ENCODE measurements around the gene COL23A1. TPM values are rescaled to one million over a fixed set of nuclear protein-coding genes. Genes with fewer than 3 reads are reported as not detected.
"Not testable (repeated sequence)": the region's sequence is repeated elsewhere in the genome, so short reads cannot be mapped to it uniquely, and the experiment has no call there.

The COL23A1 gene
- total RNA-seq, 1 experiment from 2014 or later, result 0.08 TPM

DNA sequence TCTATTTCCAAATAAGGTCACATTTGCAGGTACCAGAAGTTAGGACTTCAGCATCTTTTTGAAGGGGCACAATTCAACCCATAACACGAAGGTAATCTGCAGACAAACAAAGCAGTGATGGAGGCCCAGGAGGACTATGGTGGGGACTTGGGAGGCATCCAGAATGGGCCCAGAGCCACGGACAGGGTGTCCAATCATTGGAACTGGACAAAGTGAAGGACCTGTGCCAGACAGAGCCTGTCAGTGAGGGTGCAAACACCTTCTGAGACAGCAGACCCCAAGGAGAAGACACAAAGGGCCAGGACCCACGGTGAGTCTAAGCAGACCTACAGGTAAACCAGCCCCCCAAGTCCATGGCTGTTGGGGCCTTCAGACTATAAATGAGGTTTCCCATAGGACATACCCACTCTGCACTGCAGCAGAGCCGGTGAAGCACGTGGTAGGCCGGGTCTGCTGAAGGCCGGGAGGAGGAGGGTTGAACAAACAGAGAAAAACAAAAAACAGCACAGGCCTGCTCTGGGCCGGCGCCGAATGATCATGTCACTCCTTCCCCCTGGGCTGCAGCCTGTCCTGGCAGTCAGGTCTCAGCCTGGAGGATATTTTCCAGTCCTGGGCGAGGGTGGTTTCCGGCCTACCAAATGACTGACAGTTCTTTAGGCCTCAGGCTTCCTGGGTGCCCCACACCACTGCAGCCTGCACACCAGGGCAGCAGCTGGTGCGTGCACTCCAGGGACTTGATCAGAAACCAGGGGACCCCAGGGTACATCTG is 84.4 kb downstream of the COL23A1 start:
- DNase-seq (ENCODE audit: low spot score), result no peak

DNA sequence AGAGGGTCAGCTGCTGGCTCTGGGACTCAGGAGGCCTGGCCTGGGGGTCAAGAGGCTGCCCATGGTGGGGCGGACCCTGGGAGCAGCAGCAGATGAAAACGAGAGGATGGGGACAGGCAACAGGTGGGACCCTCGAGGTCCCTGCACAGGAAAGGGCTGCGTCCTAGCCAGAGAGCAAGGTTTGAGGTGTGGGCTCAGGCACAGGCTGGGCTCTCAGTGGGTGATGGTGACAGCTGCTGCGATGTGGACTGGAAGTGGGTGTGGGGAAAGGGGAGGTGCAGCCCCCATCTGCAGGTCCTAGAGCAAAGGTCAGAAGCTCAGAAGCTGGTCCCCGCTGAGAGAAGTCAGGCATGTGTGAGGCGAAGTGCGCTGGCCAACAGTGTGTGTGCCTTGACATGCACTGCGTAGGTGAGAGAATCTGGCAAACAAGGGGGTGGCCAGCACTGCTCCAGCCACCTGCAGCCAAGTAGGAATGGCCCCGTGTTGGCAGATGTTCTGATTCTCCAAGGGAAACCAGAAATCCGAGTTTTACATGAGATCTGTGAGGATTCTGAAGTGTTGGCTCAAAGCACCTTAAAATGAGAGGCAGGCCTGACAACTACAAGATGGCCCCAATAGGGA is 85.7 kb downstream of the COL23A1 start:
- no peak for DNase-seq (ENCODE audit: low spot score)

DNA sequence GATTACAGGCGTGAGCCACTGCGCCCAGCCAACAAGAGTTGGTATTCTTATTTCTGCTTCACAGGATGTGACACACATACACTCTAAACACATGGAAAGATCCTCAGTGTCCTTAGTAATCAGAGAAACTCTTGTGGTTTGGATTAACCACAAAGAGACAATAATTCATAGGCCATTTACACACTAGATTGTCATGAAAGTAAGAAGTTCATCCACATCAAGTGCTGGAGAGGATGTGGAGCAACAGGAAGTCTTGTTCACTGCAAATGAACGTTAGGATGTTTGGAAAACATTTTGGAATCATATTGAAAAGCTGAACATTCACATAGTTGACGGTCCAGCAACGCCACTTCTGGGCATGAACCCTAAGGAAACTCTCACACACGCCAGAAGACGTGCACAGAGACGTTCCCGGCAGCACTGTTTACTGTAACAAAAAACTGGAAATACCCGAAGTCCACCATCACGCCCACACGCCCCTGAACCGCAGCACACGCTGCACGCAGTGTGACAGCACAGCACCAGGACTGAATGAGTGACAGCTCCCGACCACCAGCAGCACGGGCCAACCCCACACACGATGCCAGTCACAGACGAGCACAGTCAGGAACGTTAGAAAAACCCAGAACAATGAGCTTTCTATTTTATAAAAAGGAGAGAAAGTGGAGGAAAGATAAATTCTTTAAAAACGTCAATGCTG is 87.6 kb downstream of the COL23A1 start:
- DNase-seq (ENCODE audit: low spot score), result peak; percentile 81

DNA sequence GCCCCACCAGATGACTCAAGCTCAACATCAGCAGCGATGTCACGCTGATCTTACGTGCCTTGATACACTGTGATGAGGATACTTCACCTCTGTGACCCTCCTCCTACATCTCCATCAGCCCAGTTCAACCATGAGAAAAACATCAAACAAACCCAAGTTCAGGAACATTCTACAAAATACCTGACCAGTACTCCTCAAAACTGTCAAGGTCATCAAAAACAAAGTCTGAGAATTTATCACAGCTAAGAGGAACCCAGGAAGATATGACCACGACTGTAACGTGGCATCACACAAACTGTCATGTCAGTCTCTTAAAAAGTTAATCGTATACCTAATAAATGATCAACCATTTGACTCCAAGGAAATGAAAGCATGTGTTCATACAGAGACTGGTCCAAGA is 90.8 kb downstream of the COL23A1 start:
- no peak for DNase-seq (ENCODE audit: low spot score)

DNA sequence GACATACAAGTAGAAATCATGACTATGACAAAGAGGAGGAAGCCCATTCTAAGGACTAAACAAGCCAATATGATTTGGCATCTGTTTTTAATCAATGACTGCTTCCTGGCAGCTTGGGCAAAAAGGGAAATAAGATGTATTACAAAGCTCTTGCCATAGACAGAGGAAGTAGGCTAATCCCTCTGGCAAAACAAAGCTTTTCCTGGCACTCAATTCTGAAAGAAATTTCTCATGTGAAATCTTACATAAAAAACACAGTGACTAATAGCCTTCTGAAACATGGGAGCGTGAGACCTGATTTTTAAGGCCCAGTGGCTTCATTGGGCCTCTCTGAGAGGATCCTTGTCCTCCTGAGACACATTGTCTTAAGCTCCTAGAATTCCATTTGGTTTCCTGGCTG is 93.6 kb downstream of the COL23A1 start:
- no peak for DNase-seq (ENCODE audit: low spot score)

DNA sequence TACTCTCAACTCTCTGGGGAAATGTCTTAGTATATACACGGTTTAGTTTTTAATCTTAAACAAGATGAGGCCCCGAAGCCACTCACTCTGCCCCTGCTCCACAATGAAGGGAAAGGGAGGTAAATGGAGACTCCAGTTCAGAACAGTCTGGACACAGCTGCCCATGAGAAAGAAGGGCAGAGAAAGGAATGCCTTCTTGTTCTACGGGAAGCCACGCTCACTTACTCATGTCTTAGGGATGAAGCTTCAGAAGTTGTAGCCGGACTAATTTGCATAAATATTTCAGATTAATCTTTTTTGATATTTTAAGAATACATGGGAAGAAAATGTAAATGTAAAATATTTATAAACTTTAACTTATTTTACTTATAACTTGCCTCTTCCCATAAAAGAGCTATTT is 94.0 kb downstream of the COL23A1 start:
- DNase-seq (ENCODE audit: low spot score), result no peak

DNA sequence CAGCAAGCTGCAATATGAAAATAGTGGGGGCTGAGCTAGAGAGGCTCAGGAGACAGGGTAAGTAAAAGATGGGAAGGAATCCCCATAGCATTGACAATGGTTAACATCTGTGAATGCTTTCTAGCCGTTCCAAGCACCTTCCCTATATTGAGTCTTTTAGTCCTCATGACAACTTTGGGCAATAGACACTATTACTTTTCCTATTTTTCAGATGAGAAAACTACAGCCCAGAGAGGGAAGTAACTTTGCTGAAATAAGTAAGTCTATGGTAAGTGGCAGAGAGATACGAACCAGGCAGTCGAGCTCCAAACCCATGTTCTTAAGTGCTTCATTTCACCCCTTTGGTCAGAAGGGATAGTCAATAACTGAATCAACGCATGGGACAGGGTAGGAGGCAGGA is 94.5 kb downstream of the COL23A1 start:
- DNase-seq (ENCODE audit: low spot score), result no peak

DNA sequence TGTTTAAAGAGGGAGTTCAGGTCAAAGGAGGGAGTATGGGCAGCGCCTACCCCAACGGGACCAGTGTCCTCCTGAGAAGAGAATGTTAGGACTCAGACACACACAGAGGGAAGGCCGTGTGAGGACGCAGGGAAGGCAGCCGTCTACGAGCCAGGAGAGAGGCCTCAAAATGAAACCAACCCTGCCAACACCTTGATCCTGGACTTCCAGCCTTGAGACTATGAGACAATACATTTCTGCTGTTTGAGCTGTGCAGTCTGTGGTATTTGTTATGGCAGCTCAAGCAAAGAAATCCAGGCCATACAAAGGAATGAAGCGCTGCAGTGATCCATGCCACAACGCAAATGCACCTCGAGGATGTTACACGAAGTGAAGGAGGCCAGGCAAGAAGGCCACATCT is 97.9 kb downstream of the COL23A1 start:
- no peak for DNase-seq (ENCODE audit: low spot score)

DNA sequence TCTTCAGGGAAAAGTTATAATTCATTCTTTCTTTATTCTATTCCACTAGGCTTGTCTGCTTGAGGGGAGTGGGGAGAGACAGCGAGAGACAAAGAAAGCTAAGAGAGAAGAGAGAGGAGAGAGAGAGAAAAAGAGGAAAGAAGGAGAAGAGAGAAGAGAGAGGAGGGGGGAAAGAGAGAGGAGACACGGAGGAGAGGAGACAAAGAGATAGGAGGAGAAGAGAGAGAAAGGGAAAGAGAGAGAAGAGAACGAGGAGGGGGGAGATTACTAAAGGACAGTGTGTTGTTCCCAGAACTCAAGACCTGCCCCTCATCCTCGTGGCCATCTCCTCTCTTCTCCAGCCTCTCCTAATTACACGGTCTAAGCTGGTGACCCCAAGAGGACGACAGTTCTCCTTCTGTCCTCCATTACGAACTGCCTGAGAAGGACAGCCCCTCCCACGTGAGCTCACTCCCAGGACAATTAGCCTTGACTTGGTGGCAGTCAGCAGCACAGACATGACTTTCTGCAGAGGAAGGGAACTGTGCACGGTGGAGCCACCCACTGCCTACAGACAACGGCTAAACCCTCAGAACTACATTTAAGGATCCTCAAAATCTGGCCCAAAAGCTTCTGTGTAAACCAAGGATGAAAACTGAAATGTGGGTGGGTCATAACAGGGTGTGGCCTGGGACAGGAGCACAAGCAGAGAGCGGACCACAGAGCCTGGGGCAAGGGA is 99.1 kb downstream of the COL23A1 start:
- DNase-seq (ENCODE audit: low spot score), result no peak

DNA sequence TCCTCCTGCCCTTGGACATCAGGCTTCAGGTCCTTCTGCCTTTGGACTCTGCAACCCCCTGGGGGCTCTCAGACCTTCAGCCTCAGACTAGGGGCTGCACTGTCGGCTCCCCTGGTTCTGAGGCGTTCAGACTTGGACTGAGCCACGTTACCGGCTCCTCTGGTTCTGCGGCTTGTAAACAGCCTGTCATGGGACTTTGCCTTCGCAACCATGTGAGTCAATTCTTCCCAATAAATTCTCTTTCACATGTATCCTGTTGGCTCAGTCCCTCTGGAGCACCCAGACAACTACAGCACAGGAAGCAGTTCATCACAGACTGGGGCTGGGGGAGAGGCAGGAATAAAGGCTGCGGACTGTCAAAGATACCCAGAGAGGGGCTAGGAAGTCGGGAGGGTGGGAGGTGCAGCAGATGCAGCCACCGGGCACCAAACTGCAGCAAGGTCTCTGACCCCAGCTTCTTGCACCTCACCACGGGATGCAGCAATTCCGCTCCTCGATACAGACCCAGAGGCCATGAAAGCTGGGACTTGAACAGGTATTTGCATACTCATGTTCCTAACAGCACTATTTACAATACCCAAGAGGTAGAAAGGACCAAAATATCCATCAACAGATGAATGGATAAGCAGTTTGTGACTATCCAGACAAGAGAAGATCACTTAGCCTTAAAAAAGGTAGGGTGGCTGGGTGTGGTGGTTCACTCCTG is 100.8 kb downstream of the COL23A1 start:
- no peak for DNase-seq (ENCODE audit: low spot score)

DNA sequence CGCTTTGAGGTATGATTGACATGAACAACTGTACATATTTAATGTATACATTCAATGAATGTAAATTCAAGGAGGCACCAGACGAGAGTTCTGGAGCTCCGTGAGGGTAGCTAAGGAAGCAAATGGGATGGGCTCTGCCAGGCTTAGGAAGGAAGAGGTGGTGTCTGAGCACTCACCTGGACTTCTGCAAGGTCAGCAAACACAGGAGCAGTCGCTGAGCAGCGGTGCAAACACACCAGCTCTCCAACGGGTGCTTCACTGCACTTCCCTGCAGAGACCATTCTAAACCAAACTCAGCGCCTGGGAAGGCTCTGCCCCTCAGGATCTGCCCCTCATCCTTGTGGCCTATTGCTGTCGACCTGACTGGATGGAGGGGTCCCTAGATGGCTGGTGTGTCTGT is 101.5 kb downstream of the COL23A1 start:
- DNase-seq (ENCODE audit: low spot score), result no peak

DNA sequence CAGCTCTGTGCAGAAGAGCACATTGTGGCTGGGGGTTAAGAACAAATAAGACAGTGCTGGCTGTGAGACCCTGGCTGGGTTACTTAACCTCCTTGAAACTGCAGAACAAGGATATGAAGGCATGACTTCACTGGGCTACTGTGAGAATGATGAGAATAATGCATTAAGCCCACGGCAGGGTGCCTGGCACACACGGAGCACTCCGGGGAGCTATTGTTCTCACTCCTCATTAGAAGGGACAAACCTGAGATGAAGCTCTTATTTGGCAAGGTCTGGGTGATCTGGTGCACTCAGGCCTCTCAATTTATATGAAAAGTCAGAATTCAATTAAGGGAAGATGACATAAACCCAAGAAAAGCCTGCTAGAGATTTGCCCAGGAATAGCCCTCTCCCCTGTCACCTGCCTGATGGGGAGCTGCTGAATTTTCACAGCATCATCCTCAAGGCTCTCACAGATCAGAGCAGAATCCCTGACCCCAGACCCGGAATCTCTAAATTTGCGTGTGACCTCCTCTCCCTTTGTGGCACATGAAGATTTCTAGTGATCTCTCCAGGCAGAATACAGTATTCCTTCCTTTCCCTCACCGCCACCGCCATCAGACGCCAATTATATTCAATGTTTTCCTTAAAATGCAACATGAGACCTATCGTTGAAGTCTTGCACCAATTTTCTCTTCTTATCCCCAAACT is 102.1 kb downstream of the COL23A1 start:
- no peak for DNase-seq (ENCODE audit: low spot score)

DNA sequence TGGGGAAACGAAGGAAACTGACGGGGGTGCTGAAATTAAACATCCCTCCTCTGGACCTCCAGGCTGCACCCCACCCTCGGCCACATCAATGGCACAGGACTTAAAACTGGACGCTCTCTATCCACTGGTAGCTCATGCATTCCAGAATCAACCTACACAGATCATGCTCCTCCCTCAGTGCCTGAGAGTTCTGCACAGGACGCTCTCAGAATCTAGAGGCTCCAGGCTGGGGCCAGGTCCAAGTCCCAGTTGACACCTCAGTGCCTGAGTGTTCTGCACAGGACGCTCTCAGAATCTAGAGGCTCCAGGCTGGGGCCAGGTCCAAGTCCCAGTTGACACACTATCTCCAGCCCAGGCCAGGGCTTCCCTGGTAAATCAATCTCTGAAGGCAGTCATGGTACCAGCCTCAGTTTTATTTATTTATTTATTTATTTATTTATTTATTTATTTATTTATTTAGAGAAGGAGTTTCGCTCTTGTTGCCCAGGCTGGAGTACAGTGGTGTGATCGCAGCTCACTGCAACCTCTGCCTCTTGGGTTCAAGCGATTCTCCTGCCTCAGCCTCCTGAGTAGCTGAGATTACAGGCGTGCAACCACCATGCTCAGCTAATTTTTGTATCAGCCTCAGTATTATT is 103.2 kb downstream of the COL23A1 start:
- not testable (repeated sequence) for DNase-seq (ENCODE audit: low spot score)

DNA sequence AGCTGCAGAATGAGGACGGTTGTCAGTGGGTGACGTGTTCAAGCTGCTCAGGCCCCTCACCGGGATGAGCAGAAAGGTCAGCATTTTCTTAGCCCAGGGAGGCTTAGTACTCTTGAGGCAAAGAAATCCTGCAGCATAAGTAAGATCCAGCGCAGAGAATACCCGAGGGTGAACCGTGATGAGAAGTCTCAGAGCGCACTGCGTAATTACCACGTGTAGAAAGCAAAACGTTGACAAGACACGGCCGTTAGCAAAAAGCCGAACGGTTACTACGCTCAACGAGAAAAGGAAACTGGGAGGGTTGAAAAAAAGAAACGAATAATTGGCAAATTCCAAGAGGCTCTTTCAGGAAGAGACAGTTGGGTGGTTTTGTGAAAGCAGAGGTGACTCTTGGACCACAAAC is 104.0 kb downstream of the COL23A1 start:
- DNase-seq (ENCODE audit: low spot score), result no peak

DNA sequence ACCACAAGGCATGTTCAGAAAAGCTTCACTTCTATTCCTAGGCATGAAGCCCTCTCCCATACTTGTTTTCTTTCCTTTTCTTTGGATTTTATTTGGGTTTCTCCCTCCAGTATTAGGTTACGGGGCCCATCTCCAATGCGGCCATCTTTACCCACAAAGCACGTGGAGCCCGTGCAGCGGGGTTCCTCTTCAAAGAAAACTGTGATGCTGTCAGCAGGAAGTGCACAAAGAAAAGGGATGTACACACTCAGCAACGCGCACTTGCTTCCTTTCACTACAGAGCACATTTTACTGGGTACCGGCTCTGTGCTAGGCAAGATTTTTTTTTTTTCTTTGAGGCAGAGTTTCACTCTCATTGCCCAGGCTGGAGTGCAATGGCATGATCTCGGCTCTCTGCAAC is 106.6 kb downstream of the COL23A1 start:
- peak; percentile 46 for DNase-seq (ENCODE audit: low spot score)

DNA sequence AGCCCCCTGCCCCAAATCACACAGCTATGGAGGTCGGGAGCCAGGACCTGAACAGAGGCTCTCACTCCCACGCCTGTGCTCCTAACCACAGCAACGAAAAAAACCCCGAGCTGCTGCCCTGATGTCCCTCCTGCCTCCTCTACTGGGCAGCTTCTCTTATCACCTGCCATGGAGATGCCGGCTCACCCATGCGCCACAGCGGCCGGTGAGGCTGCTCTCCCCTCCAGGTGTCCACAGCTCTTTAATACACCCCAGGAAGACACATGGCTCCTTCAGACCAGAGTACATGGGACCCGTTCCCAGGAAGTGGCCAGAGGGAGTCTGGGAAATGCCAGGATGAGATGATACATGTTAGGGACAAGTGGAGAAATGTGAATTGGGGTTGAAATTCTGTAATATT is 110.9 kb downstream of the COL23A1 start:
- no peak for DNase-seq (ENCODE audit: low spot score)

DNA sequence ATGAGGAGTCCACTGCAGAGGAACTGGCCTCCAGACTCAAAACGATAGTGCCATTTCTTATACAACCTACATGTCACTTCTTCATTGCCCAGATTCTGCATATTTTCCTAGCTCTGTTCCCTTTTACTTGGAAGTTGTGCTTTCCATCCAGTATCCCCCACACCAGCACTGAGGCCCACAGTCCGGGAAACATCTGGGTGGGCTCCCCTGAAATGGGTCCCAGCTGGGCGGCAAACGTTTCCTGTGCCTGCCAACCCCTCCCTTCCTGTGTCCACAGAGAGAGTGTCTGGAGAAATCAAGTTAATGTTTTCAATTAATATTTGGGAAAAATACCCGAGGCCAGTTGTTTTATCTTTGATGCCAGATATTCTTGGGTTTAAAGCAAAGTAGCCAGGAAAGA is 111.8 kb downstream of the COL23A1 start:
- no peak for DNase-seq (ENCODE audit: low spot score)

DNA sequence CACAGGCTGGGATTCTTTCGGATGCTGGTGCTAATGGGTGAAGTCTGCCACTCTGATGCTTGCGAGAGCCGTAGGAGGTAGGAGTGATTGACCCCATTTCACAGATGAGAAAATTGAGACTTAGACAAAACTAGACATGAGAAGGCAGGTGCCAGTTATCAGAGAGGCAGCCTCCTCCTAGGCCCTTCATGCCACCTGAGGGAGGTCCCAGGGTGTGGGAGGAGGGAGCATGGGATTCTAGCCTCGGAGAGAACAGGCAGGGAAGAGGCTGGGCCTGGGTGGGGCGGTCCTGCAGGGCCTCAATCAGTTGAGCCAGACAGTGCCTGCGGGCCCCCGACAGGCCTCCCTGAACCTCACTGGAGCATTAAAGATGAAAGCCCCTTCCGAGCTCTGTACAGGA is 112.4 kb downstream of the COL23A1 start:
- DNase-seq (ENCODE audit: low spot score), result no peak

DNA sequence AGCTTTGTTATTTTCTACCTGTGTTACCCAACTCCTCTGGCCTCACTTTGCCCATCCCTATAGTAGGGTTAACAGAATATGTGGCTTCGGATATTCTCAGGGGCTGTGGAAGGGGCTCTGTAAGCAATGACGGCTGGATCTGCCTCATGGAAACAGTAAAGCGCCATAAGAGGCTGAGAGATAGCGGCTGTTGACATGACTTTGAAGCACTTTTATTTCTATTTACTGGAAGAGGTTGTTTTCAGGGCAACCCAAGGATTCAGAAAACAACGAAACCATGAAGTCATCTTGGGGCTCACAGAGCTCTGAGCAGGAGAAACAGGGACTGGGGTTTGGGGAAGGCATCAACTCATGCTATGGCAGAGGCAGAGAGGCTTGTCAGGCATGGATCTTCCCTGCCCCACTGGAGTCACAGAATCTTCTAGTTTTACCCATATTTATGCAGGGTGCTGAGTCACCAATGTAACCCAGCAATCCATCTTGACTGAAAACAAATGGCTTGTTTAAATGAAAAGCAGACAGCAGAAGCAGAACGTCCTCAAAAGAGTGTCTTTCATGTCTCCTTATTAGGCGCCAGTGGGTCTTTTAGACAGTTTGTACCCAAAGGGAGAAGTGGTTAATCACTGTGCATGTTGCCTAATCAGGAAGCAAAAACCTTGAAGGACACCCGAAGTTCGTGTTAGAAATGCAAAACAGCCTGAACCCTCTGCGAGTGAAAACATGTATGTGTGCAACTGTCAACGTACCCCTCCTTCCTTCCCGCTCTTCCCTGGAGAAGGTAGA is 113.0 kb downstream of the COL23A1 start:
- DNase-seq (ENCODE audit: low spot score), result no peak

DNA sequence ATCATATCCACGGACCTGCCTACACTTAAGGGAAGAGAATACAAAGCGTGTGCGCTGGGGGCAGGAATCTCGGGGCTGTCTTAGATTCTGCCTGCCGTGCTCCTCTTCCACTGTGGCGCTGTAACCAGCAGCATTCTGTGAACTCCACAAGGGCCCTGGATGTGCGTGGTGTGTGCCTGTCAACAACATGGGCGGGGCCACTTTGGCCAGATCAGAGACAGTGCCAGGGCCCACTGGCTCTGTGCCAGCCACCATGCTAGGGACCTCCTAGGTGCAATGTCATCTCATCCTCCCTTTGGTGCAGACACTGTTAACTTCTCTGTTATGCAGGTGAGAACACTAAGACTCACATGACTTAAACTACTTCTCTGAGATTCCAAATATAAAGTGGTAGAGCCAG is 113.7 kb downstream of the COL23A1 start:
- no peak for DNase-seq (ENCODE audit: low spot score)
